ENCODE results near the gene DIMT1.

DIMT1 gene

GRCh38 chr5:62369039-62369438, 34.7 kb downstream of the DIMT1 start:
- DNase-seq = no peak

GRCh38 chr5:62362701-62363100, 41.0 kb downstream of the DIMT1 start:
- no peak for DNase-seq

- no peak for DNase-seq
Measured at GRCh38 chr5:62354028-62354874, 49.5 kb downstream of the DIMT1 start.

- DNase-seq = no peak
Measured at GRCh38 chr5:62348723-62349481, 54.8 kb downstream of the DIMT1 start.

GRCh38 chr5:62347928-62348327, 55.8 kb downstream of the DIMT1 start:
- no peak for DNase-seq

- DNase-seq = no peak
Measured at GRCh38 chr5:62346748-62347147, 57.0 kb downstream of the DIMT1 start.

- no peak for DNase-seq
Measured at GRCh38 chr5:62343428-62343827, 60.3 kb downstream of the DIMT1 start.

- DNase-seq = no peak
Measured at GRCh38 chr5:62342476-62342837, 61.2 kb downstream of the DIMT1 start.

GRCh38 chr5:62341783-62342475, 61.8 kb downstream of the DIMT1 start:
- no peak for DNase-seq

GRCh38 chr5:62340979-62341378, 62.7 kb downstream of the DIMT1 start:
- DNase-seq = no peak

GRCh38 chr5:62340392-62340791, 63.3 kb downstream of the DIMT1 start:
- DNase-seq = no peak

Data from left hindlimb (tissue), 1 donor.